Aorta (tissue), 5 donors: ENCODE results near the gene HSPG2. TPM values are rescaled to one million over a fixed set of nuclear protein-coding genes. Genes with fewer than 3 reads are reported as not detected.

Experiments used
- ATAC-seq: fragments of 200-7000 bp; cut with Tn5 transposase; one replicate; pipeline ENCODE4 v1.9.1; 2022; ENCODE audit warnings: moderate library complexity; ENCODE audit not compliant: low FRiP score
- DNase-seq, 2 donors: peaks; one replicate each; pipeline ENCODE4 v3.0.0-alpha.2; 2020
- H3K27ac ChIP-seq, 2 donors: one replicate each; pipeline ENCODE4 v1.5.1; 2013; ENCODE audit warnings: low read length in 2 of 2, mild to moderate bottlenecking in 2 of 2, moderate library complexity in 2 of 2, control low read depth in 1 of 2, inconsistent platforms in 1 of 2, low read depth in 1 of 2
- H3K27me3 ChIP-seq, 2 donors: one replicate each; pipeline ENCODE4 v1.6.1; 2013; ENCODE audit warnings: control low read depth in 1 of 2, low read length in 1 of 2, mild to moderate bottlenecking in 1 of 2, moderate library complexity in 1 of 2; ENCODE audit not compliant: insufficient read depth in 2 of 2, control insufficient read depth in 1 of 2
- H3K36me3 ChIP-seq, 2 donors: one replicate each; pipeline ENCODE4 v1.6.1; 2013; ENCODE audit warnings: control low read depth in 1 of 2, low read length in 1 of 2, mild to moderate bottlenecking in 1 of 2; ENCODE audit not compliant: insufficient read depth in 2 of 2, control insufficient read depth in 1 of 2
- H3K4me1 ChIP-seq, 2 donors: one replicate each; pipeline ENCODE4 v1.6.1; 2013; ENCODE audit warnings: low read length in 2 of 2, control low read depth in 1 of 2, mild to moderate bottlenecking in 1 of 2, moderate library complexity in 1 of 2; ENCODE audit not compliant: insufficient read depth in 2 of 2, control insufficient read depth in 1 of 2
- H3K4me3 ChIP-seq, 2 donors: one replicate each; pipeline ENCODE4 v1.5.1; 2013; ENCODE audit warnings: low read length in 2 of 2, control low read depth in 1 of 2, mild to moderate bottlenecking in 1 of 2
- H3K9me3 ChIP-seq: one replicate; pipeline ENCODE4 v1.6.1; 2013; ENCODE audit warnings: mild to moderate bottlenecking, low read length; ENCODE audit not compliant: control insufficient read depth
- WGBS, 2 donors: extraction: QIAGEN DNeasy Blood & Tissue Kit; methylation state at CpG; one replicate each; pipeline ENCODE4 v1.1.7; 2013; 5-methylcytosine and 5-hydroxymethylcytosine counted together
- intact Hi-C, 2 donors: fragments of 100-400 bp; cut with DNase I; formaldehyde crosslinking; loops; one replicate each; pipeline versions ENCODE4 v1.14.2 to v1.15.0; 2022
- polyA plus RNA-seq, 2 donors: library from polyadenylated mRNA; stranded (reverse); fragments of 200-250 nt; gene quantifications; one replicate each; pipeline ENCODE4 v1.2.3, GENCODE V29; 2013
- total RNA-seq, 2 donors: library from RNA; stranded (reverse); fragmentation: NEBNext Ultra II Directional; extraction: Animal tissue kit (Norgen Biotek cat#: 25700); gene quantifications; one replicate each; pipeline ENCODE4 v1.2.1, GENCODE V29; 2021
- donor health status: healthy with polysubstance abuse.
- donor health status: Bipolar disorder and iron deficiency.
- donor health status: DM: no; HTN: no; CAD: no.
- donor health status: DM: no; HTN: no; CAD: no.
- donor health status: DM: yes; HTN: yes; CAD: no.

The HSPG2 gene
- total and polyA plus RNA-seq, 4 donors, result 49.1 to 1,205 (median 568) TPM

GRCh38 chr1:21939650-21940374, 2.7 kb upstream of the HSPG2 start:
- ATAC-seq (peak; percentile 45), DNase-seq (peak; percentile 94 to 98)
- Histone ChIP-seq H3K27ac (peak overlapping the region; percentile 84 to 88), H3K36me3 (no peaks in the 10 kb centered on the region), H3K4me3 (no peak overlapping the region), H3K9me3 (no peaks in the 10 kb centered on the region), H3K27me3 (no peaks in the 10 kb centered on the region), H3K4me1 (peaks cover 0 to 3% of the 10 kb centered on the region in 2 donors)
- 30 to 33% methylated on average over 9 of the region's 9 CpGs for WGBS, 2 donors
- intact Hi-C loops, result loop anchor here (5.0 kb wide), 1 partner anchor 38 kb away; no protein-coding TSS in a partner anchor

- Histone ChIP-seq H3K36me3 (no peaks in the 10 kb centered on the region), H3K27me3 (no peaks in the 10 kb centered on the region), H3K4me1 (peaks cover 0 to 3% of the 10 kb centered on the region in 2 donors), H3K27ac (peak overlapping the region; percentile 65 to 91), H3K9me3 (no peaks in the 10 kb centered on the region), H3K4me3 (no peak overlapping the region)
- ATAC-seq (no peak), DNase-seq (peak in 1 of 2 donors; percentile 53)
- intact Hi-C loops, result loop anchor here (5.0 kb wide), 1 partner anchor 37 kb away; no protein-coding TSS in a partner anchor
- 26% methylated on average over 11 of the region's 11 CpGs for WGBS, 2 donors
Measured at GRCh38 chr1:21938732-21939538, 1.8 kb upstream of the HSPG2 start.

DNA sequence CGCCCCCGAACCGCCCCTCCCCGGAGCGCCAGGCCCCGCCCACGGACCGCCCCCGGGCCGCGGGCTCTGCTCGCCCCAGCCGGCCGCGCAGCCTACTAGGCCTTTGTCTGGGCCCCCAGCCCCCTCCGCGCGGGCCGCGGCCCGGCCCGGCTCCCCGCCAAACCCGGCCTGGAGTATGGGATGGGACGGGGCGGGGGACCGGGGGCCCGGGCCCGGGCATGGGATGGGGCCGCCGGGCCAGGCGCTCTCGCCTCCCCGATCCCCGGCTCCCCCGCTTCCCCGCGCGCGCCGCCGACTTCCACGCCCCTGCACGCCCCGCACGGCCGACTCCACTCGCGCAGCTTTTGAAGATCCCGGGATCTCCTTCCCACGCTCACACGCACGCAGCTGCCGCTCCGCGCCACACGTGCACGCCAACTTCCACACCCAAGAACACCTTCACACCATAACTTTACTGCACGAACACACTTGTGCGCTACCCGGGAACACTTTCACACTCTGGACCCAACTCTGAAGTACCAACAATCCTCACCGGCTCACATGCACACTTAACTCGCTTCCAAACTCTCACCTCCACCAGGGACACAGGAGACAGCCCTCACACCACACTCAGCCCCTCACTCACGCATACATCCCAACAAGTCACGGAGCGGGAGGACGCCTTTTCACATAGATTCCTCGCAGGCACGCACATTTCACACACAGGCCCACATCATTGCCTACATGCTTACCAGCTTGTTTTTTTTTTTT, 437 bp upstream of the HSPG2 start:
- H3K4me1 ChIP-seq, result peaks cover 0 to 3% of the 10 kb centered on the region in 2 donors
- H3K4me3 ChIP-seq, result peak overlapping the region in 1 of 2 donors; percentile 98
- ATAC-seq, result peak; percentile 87
- H3K36me3 ChIP-seq, result no peaks in the 10 kb centered on the region
- H3K9me3 ChIP-seq, result no peaks in the 10 kb centered on the region
- DNase-seq, result peak; percentile 89 to 92
- intact Hi-C loops, result loop anchor here (5.0 kb wide), 1 partner anchor 35 kb away; no protein-coding TSS in a partner anchor
- no peaks in the 10 kb centered on the region for H3K27me3 ChIP-seq
- 10 to 20% methylated on average over 24 to 69 of the region's 69 CpGs for WGBS, 2 donors
- peak overlapping the region; percentile 29 to 74 for H3K27ac ChIP-seq

GRCh38 chr1:21936366-21937031, 611 bp downstream of the HSPG2 start:
- intact Hi-C loops, result loop anchor here (5.0 kb wide), 1 partner anchor 34 kb away; no protein-coding TSS in a partner anchor
- Histone ChIP-seq H3K9me3 (no peaks in the 10 kb centered on the region), H3K27ac (peak overlapping the region; percentile 54 to 62), H3K4me3 (peak overlapping the region; percentile 96 to 98), H3K36me3 (no peaks in the 10 kb centered on the region), H3K27me3 (no peaks in the 10 kb centered on the region), H3K4me1 (peaks cover 0 to 3% of the 10 kb centered on the region in 2 donors)
- DNase-seq (peak in 1 of 2 donors; percentile 61), ATAC-seq (no peak)
- 0 to 1% methylated on average over 24 to 34 of the region's 34 CpGs for WGBS, 2 donors

- Histone ChIP-seq H3K4me3 (peak overlapping the region; percentile 96 to 98), H3K9me3 (no peaks in the 10 kb centered on the region), H3K4me1 (peaks cover 0 to 3% of the 10 kb centered on the region in 2 donors), H3K27me3 (no peaks in the 10 kb centered on the region), H3K27ac (peak overlapping the region; percentile 54 to 62), H3K36me3 (no peaks in the 10 kb centered on the region)
- ATAC-seq (no peak), DNase-seq (peak in 1 of 2 donors; percentile 51)
- intact Hi-C loops, result loop anchor here (5.0 kb wide), 1 partner anchor 34 kb away; no protein-coding TSS in a partner anchor
- WGBS, 2 donors, result 2 to 5% methylated on average over 7 to 8 of the region's 8 CpGs
Measured at GRCh38 chr1:21935891-21936365, 1.2 kb downstream of the HSPG2 start.

GRCh38 chr1:21935393-21935804, 1.7 kb downstream of the HSPG2 start:
- intact Hi-C loops, result loop anchor here (5.0 kb wide), 1 partner anchor 33 kb away; no protein-coding TSS in a partner anchor
- H3K27me3 ChIP-seq, result no peaks in the 10 kb centered on the region
- peak overlapping the region in 1 of 2 donors; percentile 84 for H3K27ac ChIP-seq
- 4 to 6% methylated on average over 10 of the region's 10 CpGs for WGBS, 2 donors
- DNase-seq (peak in 1 of 2 donors; percentile 43), ATAC-seq (no peak)
- peaks cover 0 to 3% of the 10 kb centered on the region in 2 donors for H3K4me1 ChIP-seq
- H3K4me3 ChIP-seq, result peak overlapping the region; percentile 96 to 98
- no peaks in the 10 kb centered on the region for H3K36me3 ChIP-seq
- no peaks in the 10 kb centered on the region for H3K9me3 ChIP-seq

DNA sequence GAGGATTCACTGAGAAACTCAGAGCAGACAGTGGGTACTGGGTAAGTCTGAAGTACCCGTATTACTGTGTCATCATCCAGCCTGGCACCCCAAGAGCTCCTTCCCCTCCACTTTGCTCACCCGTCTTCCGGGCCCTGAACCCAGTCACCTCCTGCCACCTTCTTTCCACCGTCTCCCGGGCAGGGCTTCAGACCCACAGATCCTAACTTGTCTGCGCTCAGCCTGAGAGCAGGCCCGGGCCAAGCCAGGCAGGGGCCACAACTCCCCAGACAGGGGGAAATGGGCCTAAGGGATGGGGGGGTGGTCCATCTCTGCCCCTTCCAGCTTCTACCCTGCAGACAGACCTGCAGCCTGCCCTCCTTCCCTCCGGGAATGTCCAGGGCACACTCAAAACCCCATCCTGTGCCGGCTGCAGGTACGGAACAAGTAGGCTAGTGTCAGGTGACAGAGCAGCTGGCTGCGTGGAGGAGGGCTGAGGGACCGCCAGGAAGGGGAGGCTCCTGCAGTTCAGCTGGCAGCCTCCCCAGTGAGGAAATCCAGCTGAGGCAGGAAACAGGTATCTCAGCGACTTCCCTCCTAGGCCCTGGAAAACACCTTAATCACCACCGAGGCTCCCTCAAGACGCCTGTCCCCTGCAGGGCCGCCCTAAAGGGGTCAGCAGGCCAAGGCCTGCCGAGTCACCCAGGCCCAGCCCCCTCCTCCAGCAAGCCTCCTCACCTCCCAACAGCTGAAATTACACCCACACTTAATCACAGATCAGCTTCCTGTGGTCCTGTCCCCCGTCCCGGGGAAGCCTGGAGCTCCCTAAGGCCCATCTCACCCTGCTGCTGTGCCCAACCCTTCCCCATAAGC, 3.5 kb downstream of the HSPG2 start:
- intact Hi-C loops, result no loop called here
- DNase-seq (peak in 1 of 2 donors; percentile 69), ATAC-seq (no peak)
- Histone ChIP-seq H3K9me3 (no peaks in the 10 kb centered on the region), H3K27me3 (no peaks in the 10 kb centered on the region), H3K36me3 (no peaks in the 10 kb centered on the region), H3K4me3 (no peak overlapping the region), H3K4me1 (no peaks in the 10 kb centered on the region), H3K27ac (peak overlapping the region; percentile 71 to 97)
- 6 to 9% methylated on average over 16 to 19 of the region's 19 CpGs for WGBS, 2 donors
